ENCODE data around the gene COX5B.
"Not testable (repeated sequence)": the region's sequence is repeated elsewhere in the genome, so short reads cannot be mapped to it uniquely, and the experiment has no call there.

- not testable (repeated sequence) for TF ChIP-seq CTCF, POLR2A (IDR thresholded peaks at IDR 0.05)
Measured at GRCh38 chr2:97605109-97605508, 40.8 kb upstream of the COX5B start.

All from testis (tissue), 2 donors.